GM23338 (cell line): ENCODE data around the gene PLPPR5. TPM values are rescaled to one million over a fixed set of nuclear protein-coding genes. Genes with fewer than 3 reads are reported as not detected.

ENCODE experiments used
- ATAC-seq: fragments of 200-7000 bp; cut with Tn5 transposase; 3 replicates; pipeline ENCODE4 v1.9.1; 2020
- DNase-seq: peaks from one replicate; pipeline ENCODE4 v3.0.0-alpha.2; 2015; ENCODE audit warnings: low spot score
- H2AFZ ChIP-seq: fragments of 200-600 bp; sonication (generic); 2 replicates; pipeline ENCODE4 v1.8.0; 2016; ENCODE audit warnings: antibody characterized with exemption, mild to moderate bottlenecking, moderate library complexity
- H3F3A ChIP-seq: fragments of 200-600 bp; sonication (generic); replicated peaks from 2 replicates; pipeline ENCODE4 v1.8.0; 2017; ENCODE audit warnings: antibody characterized with exemption, mixed run types, low read depth
- H3K27ac ChIP-seq: fragments of 200-600 bp; sonication (generic); 2 replicates; pipeline ENCODE4 v1.6.1; 2016; ENCODE audit warnings: low read depth
- H3K27me3 ChIP-seq: fragments of 200-600 bp; sonication (generic); 2 replicates; pipeline ENCODE4 v1.8.0; 2016; ENCODE audit warnings: mild to moderate bottlenecking, mixed run types, moderate library complexity; ENCODE audit not compliant: insufficient read depth
- H3K36me3 ChIP-seq: fragments of 200-600 bp; sonication (generic); 2 replicates; pipeline ENCODE4 v1.8.0; 2016; ENCODE audit warnings: mild to moderate bottlenecking; ENCODE audit not compliant: insufficient read depth
- H3K4me1 ChIP-seq: fragments of 200-600 bp; sonication (generic); 2 replicates; pipeline ENCODE4 v1.8.0; 2016; ENCODE audit warnings: mild to moderate bottlenecking, moderate library complexity; ENCODE audit not compliant: insufficient read depth
- H3K4me2 ChIP-seq: fragments of 200-600 bp; sonication (generic); 2 replicates; pipeline ENCODE4 v1.7.1; 2017; ENCODE audit warnings: mixed run types
- H3K4me3 ChIP-seq: fragments of 200-600 bp; sonication (generic); 2 replicates; pipeline ENCODE4 v1.6.1; 2016; ENCODE audit warnings: mixed run types
- H3K79me2 ChIP-seq: fragments of 200-600 bp; sonication (generic); replicated peaks from 2 replicates; pipeline ENCODE4 v1.8.0; 2017; ENCODE audit warnings: mild to moderate bottlenecking; ENCODE audit not compliant: insufficient read depth
- H3K9me2 ChIP-seq: fragments of 200-600 bp; sonication (generic); 2 replicates; pipeline ENCODE4 v1.8.0; 2017; ENCODE audit not compliant: insufficient read depth
- H4K20me1 ChIP-seq: fragments of 200-600 bp; sonication (generic); replicated peaks from 2 replicates; pipeline ENCODE4 v1.8.0; 2017; ENCODE audit warnings: mild to moderate bottlenecking; ENCODE audit not compliant: insufficient read depth
- H3K27ac Mint-ChIP-seq: 2 replicates; pipeline ENCODE4 v1.8.0; 2020; ENCODE audit warnings: inconsistent platforms, mild to moderate bottlenecking, moderate library complexity, mixed read lengths
- H3K27me3 Mint-ChIP-seq: 3 replicates; pipeline ENCODE4 v1.8.0; 2022; ENCODE audit warnings: low read depth, mild to moderate bottlenecking, moderate library complexity, mixed read lengths, inconsistent platforms; ENCODE audit not compliant: insufficient read depth, poor library complexity
- H3K36me3 Mint-ChIP-seq: 3 replicates; pipeline ENCODE4 v1.8.0; 2021; ENCODE audit warnings: low read depth, mild to moderate bottlenecking, inconsistent platforms, moderate library complexity, mixed read lengths
- H3K4me1 Mint-ChIP-seq: 3 replicates; pipeline ENCODE4 v1.8.0; 2020; ENCODE audit warnings: mild to moderate bottlenecking, inconsistent platforms, mixed read lengths
- H3K4me3 Mint-ChIP-seq: 3 replicates; pipeline ENCODE4 v1.8.0; 2021; ENCODE audit warnings: moderate library complexity, mild to moderate bottlenecking, inconsistent platforms, mixed read lengths
- H3K9me3 Mint-ChIP-seq: 3 replicates; pipeline ENCODE4 v1.8.0; 2020; ENCODE audit warnings: moderate library complexity, mild to moderate bottlenecking, inconsistent platforms, mixed read lengths
- EZH2 ChIP-seq: fragments of 200-600 bp; sonication (generic); IDR thresholded peaks from one replicate; pipeline ENCODE4 v1.8.0; 2017; ENCODE audit warnings: antibody characterized with exemption, mild to moderate bottlenecking, low read depth; ENCODE audit not compliant: unreplicated experiment
- EZH2phosphoT487 ChIP-seq: fragments of 200-600 bp; sonication (generic); IDR thresholded peaks from one replicate; pipeline ENCODE4 v1.8.1; 2018; ENCODE audit warnings: antibody characterized with exemption; ENCODE audit not compliant: unreplicated experiment
- JUNB ChIP-seq: IDR thresholded peaks from one replicate; pipeline ENCODE4 v1.6.1; 2016; ENCODE audit warnings: antibody characterized with exemption; ENCODE audit not compliant: unreplicated experiment
- STAT1 ChIP-seq: IDR thresholded peaks from one replicate; pipeline ENCODE4 v1.6.1; 2016; ENCODE audit warnings: antibody characterized with exemption; ENCODE audit not compliant: unreplicated experiment
- ZNF114 ChIP-seq: fragments of 250-450 bp; sonication (Bioruptor Pico); IDR thresholded peaks from 2 replicates; pipeline ENCODE4 v1.5.0; 2020; ENCODE audit warnings: mild to moderate bottlenecking, moderate library complexity
- ZNF331 ChIP-seq: fragments of 250-450 bp; sonication (Bioruptor Pico); IDR thresholded peaks from 2 replicates; pipeline ENCODE4 v1.5.0; 2020; ENCODE audit warnings: low read depth, mild to moderate bottlenecking, moderate library complexity
- polyA plus RNA-seq: library from polyadenylated mRNA; unstranded; fragments of >200 nt; fragmentation: Nextera tagmentation; extraction: Ambion mirVana; gene quantifications from 2 replicates; pipeline ENCODE4 v1.2.1, GENCODE V29; 2016
- total RNA-seq: library from RNA; depleted of rRNA; stranded (reverse); fragments of >200 nt; shearing (Covaris generic); gene quantifications from 2 replicates; pipeline ENCODE4 v1.2.3, GENCODE V29; 2014
- TF ChIP-seq, protein P1 (sequence below), 2 experiments: fragments of 200-600 bp in 1 of 2; sonication (generic) in 1 of 2; conservative IDR thresholded peaks; 2 replicates each; pipeline versions ENCODE4 v1.5.1 to v1.6.1; 2016 to 2017; ENCODE audit warnings: antibody characterized with exemption in 2 of 2, low read depth in 2 of 2, mild to moderate bottlenecking in 2 of 2, moderate library complexity in 1 of 2
- TF ChIP-seq, protein P2 (sequence below): fragments of 250-450 bp; sonication (Bioruptor Pico); IDR thresholded peaks from 2 replicates; pipeline ENCODE4 v1.5.0; 2020; ENCODE audit warnings: mild to moderate bottlenecking, moderate library complexity

PLPPR5 gene
- total and polyA plus RNA-seq, 2 experiments from 2014 or later: 3.2 to 4.2 TPM

DNA sequence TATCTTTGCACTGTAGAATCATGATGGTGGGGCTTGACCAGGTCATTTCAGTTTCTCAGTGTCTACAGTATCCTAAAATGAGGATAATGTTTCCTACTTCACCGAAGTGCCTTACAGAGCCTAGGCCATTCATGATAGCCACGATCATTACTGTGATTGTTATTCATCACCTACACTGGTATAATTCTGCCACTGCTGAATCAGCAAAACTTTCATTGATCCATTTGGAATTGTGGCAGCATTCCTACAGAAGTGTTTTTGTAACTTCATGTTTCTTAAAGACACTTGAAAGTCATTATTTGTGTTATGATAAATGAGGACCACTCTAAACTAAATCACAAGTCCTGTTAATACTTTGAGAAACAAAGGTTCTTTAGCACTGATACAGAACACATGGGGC is 6.0 kb upstream of the PLPPR5 start (continued):
- TF ChIP-seq, protein P1, sequence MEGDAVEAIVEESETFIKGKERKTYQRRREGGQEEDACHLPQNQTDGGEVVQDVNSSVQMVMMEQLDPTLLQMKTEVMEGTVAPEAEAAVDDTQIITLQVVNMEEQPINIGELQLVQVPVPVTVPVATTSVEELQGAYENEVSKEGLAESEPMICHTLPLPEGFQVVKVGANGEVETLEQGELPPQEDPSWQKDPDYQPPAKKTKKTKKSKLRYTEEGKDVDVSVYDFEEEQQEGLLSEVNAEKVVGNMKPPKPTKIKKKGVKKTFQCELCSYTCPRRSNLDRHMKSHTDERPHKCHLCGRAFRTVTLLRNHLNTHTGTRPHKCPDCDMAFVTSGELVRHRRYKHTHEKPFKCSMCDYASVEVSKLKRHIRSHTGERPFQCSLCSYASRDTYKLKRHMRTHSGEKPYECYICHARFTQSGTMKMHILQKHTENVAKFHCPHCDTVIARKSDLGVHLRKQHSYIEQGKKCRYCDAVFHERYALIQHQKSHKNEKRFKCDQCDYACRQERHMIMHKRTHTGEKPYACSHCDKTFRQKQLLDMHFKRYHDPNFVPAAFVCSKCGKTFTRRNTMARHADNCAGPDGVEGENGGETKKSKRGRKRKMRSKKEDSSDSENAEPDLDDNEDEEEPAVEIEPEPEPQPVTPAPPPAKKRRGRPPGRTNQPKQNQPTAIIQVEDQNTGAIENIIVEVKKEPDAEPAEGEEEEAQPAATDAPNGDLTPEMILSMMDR (conservative IDR thresholded peaks at IDR 0.05; ENCODE audit: low read depth in 2 of 2): no peak
- no peak for TF ChIP-seq STAT1
- TF ChIP-seq EZH2phosphoT487: no peak
- TF ChIP-seq JUNB: no peak

DNA sequence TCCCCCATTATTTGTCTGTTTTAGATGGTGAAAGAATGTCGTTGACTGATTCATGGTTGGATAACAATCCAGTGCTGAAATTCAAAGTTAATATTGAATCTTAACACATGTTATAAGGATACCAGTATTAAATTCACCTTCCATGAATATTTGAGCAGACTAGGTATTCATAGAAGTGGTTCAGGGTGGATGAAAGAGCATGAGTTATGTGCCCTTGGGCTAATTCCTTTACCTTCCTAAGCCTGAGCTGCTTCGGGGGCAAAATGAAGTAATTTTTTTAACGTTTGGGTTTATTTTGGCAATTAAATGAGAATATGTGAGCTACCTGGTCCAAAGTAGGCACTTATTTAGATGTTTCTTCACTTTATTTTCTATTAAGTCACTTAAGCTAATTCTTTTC is 2.7 kb upstream of the PLPPR5 start:
- H3K4me1 ChIP-seq: peaks cover 12% of the 10 kb centered on the region
- no peak overlapping the region for H3K27ac ChIP-seq
- H3K4me2 ChIP-seq: no peak overlapping the region
- Mint-ChIP-seq H3K4me3 (no peak overlapping the region), H3K9me3 (no peaks in the 10 kb centered on the region), H3K27me3 (peaks cover 9% of the 10 kb centered on the region), H3K27ac (no peak overlapping the region), H3K36me3 (no peaks in the 10 kb centered on the region), H3K4me1 (peaks cover 9% of the 10 kb centered on the region; the same call in 2 of the 3 replicates)
- ATAC-seq (no peak), DNase-seq (no peak)
- H3F3A ChIP-seq: no peaks in the 10 kb centered on the region
- no peaks in the 10 kb centered on the region for H3K9me2 ChIP-seq
- TF ChIP-seq EZH2 (no peak), ZNF114 (CRISPR knock-in tag) (no peak), ZNF331 (CRISPR knock-in tag) (no peak)
- TF ChIP-seq, protein P2, sequence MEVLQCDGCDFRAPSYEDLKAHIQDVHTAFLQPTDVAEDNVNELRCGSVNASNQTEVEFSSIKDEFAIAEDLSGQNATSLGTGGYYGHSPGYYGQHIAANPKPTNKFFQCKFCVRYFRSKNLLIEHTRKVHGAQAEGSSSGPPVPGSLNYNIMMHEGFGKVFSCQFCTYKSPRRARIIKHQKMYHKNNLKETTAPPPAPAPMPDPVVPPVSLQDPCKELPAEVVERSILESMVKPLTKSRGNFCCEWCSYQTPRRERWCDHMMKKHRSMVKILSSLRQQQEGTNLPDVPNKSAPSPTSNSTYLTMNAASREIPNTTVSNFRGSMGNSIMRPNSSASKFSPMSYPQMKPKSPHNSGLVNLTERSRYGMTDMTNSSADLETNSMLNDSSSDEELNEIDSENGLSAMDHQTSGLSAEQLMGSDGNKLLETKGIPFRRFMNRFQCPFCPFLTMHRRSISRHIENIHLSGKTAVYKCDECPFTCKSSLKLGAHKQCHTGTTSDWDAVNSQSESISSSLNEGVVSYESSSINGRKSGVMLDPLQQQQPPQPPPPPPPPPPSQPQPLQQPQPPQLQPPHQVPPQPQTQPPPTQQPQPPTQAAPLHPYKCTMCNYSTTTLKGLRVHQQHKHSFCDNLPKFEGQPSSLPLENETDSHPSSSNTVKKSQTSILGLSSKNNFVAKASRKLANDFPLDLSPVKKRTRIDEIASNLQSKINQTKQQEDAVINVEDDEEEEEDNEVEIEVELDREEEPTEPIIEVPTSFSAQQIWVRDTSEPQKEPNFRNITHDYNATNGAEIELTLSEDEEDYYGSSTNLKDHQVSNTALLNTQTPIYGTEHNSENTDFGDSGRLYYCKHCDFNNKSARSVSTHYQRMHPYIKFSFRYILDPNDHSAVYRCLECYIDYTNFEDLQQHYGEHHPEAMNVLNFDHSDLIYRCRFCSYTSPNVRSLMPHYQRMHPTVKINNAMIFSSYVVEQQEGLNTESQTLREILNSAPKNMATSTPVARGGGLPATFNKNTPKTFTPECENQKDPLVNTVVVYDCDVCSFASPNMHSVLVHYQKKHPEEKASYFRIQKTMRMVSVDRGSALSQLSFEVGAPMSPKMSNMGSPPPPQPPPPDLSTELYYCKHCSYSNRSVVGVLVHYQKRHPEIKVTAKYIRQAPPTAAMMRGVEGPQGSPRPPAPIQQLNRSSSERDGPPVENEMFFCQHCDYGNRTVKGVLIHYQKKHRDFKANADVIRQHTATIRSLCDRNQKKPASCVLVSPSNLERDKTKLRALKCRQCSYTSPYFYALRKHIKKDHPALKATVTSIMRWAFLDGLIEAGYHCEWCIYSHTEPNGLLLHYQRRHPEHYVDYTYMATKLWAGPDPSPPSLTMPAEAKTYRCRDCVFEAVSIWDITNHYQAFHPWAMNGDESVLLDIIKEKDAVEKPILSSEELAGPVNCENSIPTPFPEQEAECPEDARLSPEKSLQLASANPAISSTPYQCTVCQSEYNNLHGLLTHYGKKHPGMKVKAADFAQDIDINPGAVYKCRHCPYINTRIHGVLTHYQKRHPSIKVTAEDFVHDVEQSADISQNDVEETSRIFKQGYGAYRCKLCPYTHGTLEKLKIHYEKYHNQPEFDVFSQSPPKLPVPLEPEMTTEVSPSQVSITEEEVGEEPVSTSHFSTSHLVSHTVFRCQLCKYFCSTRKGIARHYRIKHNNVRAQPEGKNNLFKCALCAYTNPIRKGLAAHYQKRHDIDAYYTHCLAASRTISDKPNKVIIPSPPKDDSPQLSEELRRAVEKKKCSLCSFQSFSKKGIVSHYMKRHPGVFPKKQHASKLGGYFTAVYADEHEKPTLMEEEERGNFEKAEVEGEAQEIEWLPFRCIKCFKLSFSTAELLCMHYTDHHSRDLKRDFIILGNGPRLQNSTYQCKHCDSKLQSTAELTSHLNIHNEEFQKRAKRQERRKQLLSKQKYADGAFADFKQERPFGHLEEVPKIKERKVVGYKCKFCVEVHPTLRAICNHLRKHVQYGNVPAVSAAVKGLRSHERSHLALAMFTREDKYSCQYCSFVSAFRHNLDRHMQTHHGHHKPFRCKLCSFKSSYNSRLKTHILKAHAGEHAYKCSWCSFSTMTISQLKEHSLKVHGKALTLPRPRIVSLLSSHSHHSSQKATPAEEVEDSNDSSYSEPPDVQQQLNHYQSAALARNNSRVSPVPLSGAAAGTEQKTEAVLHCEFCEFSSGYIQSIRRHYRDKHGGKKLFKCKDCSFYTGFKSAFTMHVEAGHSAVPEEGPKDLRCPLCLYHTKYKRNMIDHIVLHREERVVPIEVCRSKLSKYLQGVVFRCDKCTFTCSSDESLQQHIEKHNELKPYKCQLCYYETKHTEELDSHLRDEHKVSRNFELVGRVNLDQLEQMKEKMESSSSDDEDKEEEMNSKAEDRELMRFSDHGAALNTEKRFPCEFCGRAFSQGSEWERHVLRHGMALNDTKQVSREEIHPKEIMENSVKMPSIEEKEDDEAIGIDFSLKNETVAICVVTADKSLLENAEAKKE (CRISPR knock-in tag): no peak
- TF ChIP-seq, protein P1 (conservative IDR thresholded peaks at IDR 0.05; ENCODE audit: low read depth in 2 of 2): no peak
- H4K20me1 ChIP-seq: no peaks in the 10 kb centered on the region
- H3K36me3 ChIP-seq: no peaks in the 10 kb centered on the region
- no peaks in the 10 kb centered on the region for H3K79me2 ChIP-seq
- H2AFZ ChIP-seq: no peak overlapping the region
- H3K4me3 ChIP-seq: no peak overlapping the region
- peaks cover 33% of the 10 kb centered on the region for H3K27me3 ChIP-seq
